ENCODE data around the gene ST3GAL2.
"Not testable (repeated sequence)": the region's sequence is repeated elsewhere in the genome, so short reads cannot be mapped to it uniquely, and the experiment has no call there.

GRCh38 chr16:70370145-70370544, 68.8 kb downstream of the ST3GAL2 start:
- TF ChIP-seq CEBPB (IDR thresholded peaks at IDR 0.05; ENCODE audit: low read depth, low read length); POLR2A (IDR thresholded peaks at IDR 0.05; ENCODE audit: low read depth, low read length); RCOR1 (IDR thresholded peaks at IDR 0.05; ENCODE audit: insufficient replicate concordance, low read length); MAFK (IDR thresholded peaks at IDR 0.05; ENCODE audit: low read depth, low read length); USF2 (IDR thresholded peaks at IDR 0.05; ENCODE audit: low read depth, low read length); MXI1 (IDR thresholded peaks at IDR 0.05; ENCODE audit: borderline replicate concordance, low read depth, low read length); MAZ (IDR thresholded peaks at IDR 0.05; ENCODE audit: borderline replicate concordance, low read depth, low read length); RFX5 (IDR thresholded peaks at IDR 0.05; ENCODE audit: low read depth, low read length); CHD1 (IDR thresholded peaks at IDR 0.05; ENCODE audit: low read depth, low read length); FOS (IDR thresholded peaks at IDR 0.05; ENCODE audit: low read depth, low read length): not testable (repeated sequence)
- TF ChIP-seq CTCF (conservative IDR thresholded peaks at IDR 0.05; ENCODE audit: low read depth, low read length): peak; percentile 50
- peak; percentile 74 for TF ChIP-seq SMC3 (IDR thresholded peaks at IDR 0.05; ENCODE audit: low read depth, low read length)

All from IMR-90 (cell line).